Epidermal melanocyte (primary cell): ENCODE measurements around the gene REG1A.

ENCODE experiments used
- DNase-seq: peaks from one replicate; pipeline ENCODE4 v3.0.0; 2011; ENCODE audit warnings: low spot score; ENCODE audit not compliant: insufficient read length

REG1A gene

DNA sequence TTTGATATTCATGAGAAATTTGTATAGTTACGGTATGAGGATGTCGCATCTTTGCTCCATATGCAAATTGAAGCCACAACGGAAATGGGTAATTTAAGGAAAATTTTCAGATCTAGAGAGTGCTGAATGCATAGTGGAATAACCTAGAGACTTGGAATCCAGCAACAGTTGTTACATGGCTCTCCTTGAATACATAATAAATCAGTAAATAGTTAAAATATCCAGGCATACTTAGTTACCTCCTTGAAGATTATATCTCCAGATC, 5.4 kb downstream of the REG1A start:
- DNase-seq: no peak

DNA sequence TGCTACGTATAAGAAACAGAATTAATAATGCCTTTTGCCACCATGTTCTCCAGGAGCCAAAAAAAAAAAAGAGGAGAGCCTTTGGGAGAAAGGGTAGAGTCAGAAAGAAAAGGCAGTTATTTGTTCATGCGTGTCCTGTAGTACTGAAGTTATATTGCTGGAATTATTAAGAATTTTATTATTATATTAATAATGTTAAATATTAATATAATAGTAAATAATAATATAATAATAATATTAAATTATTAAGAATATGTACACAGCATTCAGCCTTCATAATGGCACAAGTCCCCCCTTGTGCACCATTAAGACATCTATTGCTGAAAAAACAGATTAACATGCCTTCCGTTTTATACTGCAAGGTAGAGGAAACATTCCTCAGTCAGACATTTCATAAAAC, 8.1 kb downstream of the REG1A start:
- DNase-seq: no peak

DNA sequence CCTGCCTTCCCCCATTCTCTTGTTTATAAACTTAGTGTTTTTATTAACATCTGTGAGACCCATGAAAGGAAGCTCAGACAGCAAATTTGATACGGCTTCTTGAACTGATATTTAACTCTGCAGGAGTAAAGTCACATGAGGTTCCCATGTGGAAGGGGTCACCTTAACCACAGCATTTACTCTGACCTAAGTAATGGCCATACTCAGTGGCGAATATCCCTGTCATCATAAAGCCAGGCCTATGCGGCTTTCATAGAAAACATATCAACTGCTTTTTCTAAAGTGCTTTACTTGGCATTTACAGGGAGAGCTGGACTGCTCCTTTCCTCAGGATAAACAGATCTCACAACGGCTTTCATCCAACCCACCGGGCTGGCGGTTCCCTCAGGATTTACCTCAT, 9.0 kb downstream of the REG1A start:
- no peak for DNase-seq

DNA sequence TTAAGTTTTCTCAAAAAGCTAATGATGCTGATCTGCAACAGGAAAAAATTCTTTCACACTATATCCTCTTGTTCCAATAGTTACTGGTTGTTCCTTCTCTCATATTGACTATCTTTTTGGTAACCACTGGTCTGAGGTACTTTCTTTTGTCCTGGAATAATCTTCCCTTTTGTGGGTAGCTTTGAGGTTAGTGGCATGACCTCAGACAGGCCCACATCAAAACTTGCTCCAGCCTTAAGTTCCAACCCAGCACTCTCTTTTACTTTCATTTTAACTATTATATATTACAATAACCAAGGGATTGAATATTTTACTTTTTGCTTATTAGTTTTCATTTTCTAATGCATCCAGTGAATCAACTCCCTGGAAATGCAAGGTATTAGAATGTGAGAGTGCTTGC, 9.5 kb downstream of the REG1A start:
- DNase-seq: no peak

DNA sequence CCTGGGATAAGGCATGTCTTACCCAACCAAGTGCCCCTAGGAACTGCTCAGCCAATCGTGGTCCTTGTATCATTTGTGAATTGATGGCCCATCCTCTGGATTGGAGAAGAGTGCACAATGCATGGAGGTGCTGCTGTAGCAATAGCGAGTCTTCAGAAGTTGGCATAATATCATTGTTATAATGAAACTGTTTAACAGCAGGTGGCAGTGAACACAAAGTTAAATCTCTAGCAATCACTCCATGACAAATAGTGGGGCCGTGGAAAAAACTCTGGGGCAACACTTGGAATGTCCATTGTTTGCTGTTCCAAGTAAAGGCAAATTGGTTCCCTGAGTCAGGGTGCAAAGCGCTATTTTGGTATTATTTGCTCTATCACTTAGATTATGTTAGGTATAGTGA, 11.4 kb downstream of the REG1A start:
- no peak for DNase-seq

DNA sequence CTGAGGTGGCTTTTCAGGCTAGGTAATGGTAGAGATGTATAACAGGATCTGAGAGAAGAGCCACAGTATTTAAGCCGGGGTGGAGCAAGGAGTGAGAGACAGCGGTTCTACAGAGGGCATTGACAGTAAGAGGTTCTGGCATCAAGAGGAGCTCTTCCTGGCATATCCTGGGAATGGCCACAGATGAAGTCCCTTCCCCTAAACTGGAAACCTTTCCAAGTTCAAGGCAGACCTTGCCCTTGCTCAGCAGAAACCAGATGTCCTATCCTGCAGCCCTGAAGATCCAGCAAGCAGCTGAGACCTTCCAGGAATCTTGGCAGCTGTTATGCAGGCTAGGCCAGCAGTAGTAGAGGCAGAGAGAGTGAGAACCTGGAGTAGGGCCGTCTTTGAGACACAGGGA, 18.1 kb downstream of the REG1A start:
- DNase-seq: no peak

DNA sequence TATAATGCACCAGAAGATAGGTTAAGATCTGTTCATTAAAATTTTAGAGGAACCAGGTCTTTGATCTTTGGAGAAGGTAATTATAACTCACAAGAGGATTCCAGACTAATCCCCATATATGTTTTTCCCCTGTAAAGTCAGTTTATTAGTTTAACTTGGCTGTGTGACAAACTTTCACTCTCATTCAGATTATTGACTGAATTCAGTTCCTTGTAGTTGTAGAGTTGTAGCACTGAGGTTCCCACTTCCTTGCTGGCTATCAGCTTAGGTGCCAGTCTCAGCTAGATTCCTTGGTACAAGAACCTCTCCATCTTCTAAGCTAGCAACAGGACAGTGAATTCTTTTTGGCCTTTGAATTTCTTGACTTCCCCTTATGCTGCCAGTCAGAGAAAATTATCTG, 19.1 kb downstream of the REG1A start:
- no peak for DNase-seq

DNA sequence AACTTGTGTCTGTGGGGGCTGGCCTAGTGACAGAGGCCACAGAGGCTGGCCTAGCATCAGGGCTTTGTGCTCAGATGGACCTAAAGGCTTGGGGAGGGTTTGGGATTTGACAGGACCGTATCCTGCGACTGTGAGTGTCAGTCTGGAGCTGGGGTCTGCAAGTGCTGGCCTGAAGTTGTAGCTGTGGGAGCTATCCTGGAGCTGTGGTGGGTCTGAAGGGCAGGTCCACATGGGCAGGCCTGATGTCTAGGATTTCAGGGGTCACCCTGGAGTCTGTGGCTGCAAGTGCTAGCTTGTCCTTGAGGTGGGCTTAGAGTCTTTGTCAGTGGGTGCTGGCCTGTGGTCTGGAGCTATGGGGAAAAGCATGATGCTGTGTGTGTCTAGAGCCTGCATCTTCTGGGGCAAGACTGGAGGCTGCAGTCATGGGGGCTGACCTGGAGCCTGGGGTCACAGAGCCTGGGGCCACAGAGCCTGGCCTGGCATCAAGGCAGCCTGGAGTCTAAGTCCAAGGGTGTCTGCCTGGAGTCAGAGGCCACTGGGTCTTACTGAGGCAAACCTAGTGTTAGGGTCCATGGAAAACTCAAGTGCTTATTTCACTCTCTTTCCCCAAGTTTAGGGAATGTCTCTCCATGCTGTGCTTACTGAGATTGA, 35.7 kb downstream of the REG1A start:
- no peak for DNase-seq

DNA sequence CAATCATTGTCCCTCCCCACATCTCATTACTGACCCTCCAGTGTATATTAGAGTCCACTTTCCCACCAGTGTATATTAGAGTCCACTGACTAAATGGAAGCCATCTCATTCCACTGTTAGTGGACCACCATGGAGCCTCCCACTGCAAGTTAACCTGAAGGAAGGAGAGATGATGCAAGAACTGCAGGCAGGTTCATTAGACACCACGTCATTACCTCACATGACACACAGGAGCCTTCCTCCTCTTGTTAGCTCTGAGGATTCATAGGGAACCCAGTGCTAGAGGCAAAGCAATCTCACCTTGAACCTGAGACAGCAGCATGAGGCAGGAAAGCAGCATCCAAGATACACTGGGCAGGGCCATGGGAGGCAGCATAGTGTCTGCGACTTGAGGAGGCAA, 38.7 kb downstream of the REG1A start:
- no peak for DNase-seq

DNA sequence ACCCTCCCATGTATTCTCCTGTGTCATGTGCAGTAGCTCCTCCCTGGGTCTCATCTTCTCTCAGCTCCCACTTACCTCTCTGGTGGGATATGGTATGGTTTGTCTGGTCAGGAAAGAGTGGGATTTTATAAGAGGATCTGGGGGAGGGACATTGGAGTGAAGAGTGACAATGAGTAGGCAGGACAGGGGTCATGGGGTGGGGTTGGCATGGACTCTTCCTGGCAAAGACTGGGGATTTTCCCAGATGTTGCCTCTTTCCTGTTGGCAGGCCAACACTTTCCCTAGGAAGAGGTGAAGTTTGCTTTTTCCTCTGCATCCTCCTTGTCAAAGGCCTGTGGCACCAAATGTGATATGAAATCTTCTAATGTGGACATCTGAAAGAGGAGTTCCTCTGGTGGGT, 39.4 kb downstream of the REG1A start, which contains the start of gene REG3A:
TSS of gene REG3A (minus strand) at position 101 of the 400 bp plus-strand sequence. CDS start 348 bp downstream, outside the sequence.
- no peak for DNase-seq

DNA sequence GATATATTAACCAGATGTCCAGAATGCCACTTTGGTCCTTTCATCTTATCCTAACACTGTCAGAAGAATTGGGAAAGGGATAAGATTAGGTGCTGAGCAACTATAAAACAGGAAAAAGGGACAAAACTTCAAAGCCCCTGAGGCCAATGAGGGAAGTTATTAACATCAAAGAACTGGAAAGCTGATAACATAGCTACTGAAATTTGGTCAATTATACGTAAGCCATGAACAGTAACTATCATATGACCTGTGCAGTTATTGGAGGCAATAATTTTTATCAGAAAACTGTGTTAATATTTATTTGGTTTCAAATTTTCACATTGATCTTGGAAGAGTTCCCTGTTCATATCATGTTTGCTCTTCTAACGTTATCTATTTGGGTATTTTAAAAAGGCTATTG, 41.8 kb downstream of the REG1A start:
- DNase-seq: no peak

DNA sequence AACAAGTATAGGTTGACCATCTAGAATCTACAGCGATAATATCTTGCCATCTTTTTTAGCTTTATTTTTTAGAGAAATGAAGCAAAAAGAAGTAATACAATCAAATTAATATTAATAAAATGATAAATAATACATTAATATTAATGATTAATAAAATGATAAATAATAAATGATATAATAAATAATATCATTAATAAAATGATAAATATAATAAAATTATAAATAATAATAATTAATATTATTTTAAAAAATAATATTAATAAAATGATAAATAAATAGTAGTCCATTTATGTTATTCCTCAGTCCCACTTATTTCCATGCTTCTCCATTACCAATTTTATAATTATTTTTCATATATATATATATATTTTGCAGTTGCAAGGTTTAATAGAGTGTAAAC, 42.5 kb downstream of the REG1A start:
- DNase-seq: no peak

DNA sequence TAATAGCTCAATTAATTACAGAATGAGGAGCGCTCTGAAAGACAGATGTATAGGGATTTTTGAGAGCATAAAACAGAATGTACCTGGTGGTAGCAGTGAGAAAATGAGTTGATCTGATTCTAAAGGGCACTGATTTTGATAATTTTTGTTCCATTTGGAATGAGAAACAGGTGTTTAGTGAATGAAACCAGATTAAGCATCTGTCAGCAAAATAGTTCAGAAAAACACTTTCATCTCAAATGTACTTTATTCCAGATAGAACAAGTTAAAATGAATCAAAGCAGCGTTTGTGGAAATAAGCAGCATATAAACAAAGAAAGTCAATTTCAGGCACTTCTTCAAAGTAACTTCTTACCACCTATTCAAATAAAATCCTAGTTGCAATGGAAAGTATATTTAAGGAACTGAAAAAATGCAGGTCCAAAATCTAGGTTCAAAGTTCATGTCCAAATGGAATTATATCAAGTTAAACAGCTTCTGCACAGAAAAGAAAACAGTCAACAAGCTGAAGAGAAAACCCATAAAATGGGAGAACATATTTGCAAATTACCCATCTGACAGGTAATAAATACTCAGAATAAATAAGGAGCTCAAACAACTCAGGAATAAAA, 51.2 kb downstream of the REG1A start:
- no peak for DNase-seq
